Keratinocyte (primary cell): ENCODE measurements around the gene ADGRG1. TPM values are rescaled to one million over a fixed set of nuclear protein-coding genes. Genes with fewer than 3 reads are reported as not detected.

Source experiments
- DNase-seq: peaks from one replicate; pipeline ENCODE4 v3.0.0-alpha.2; 2011; ENCODE audit warnings: low read depth, missing footprints, low spot score
- FAIRE-seq: peaks from 2 replicates; lab custom pipeline; 2011; peaks lifted over from hg19 to GRCh38; lab: Jason Lieb, UNC
- H2AFZ ChIP-seq: 2 replicates; pipeline ENCODE4 v1.6.0; 2012; ENCODE audit warnings: low read length, control low read depth, inconsistent platforms; ENCODE audit not compliant: control insufficient read depth
- H3K27ac ChIP-seq: 2 replicates; pipeline ENCODE4 v1.5.1; 2011; ENCODE audit warnings: low read length; ENCODE audit not compliant: control insufficient read depth, insufficient read depth
- H3K27me3 ChIP-seq: 3 replicates; pipeline ENCODE4 v1.6.0; 2011; ENCODE audit warnings: low read length; ENCODE audit not compliant: control insufficient read depth, insufficient read depth; ENCODE audit errors: extremely low read depth
- H3K36me3 ChIP-seq, 2 experiments: 2 replicates in 1 of 2; 3 replicates in 1 of 2; pipeline ENCODE4 v1.5.1; 2011; ENCODE audit warnings: low read length in 2 of 2, mild to moderate bottlenecking in 1 of 2; ENCODE audit not compliant: control insufficient read depth in 2 of 2, insufficient read depth in 2 of 2; ENCODE audit errors: extremely low read depth in 1 of 2
- H3K4me1 ChIP-seq: 3 replicates; pipeline ENCODE4 v1.5.1; 2011; ENCODE audit warnings: low read length; ENCODE audit not compliant: control insufficient read depth, insufficient read depth; ENCODE audit errors: extremely low read depth
- H3K4me2 ChIP-seq: 3 replicates; pipeline ENCODE4 v1.6.0; 2011; ENCODE audit warnings: low read depth, low read length; ENCODE audit not compliant: control insufficient read depth, insufficient read depth; ENCODE audit errors: extremely low read depth
- H3K4me3 ChIP-seq, 3 experiments: fragments of 200-600 bp in 1 of 3; sonication (generic) in 1 of 3; 2 replicates in 2 of 3; 3 replicates in 1 of 3; pipeline ENCODE4 v1.5.1; 2011 to 2016; ENCODE audit warnings: low read length in 3 of 3, mild to moderate bottlenecking in 3 of 3, control low read depth in 2 of 3, inconsistent platforms in 1 of 3, low read depth in 1 of 3, mixed read lengths in 1 of 3, mixed run types in 1 of 3, moderate library complexity in 1 of 3; ENCODE audit not compliant: control insufficient read depth in 2 of 3, insufficient read depth in 2 of 3; ENCODE audit errors: extremely low read depth in 1 of 3
- H3K79me2 ChIP-seq: 2 replicates; pipeline ENCODE4 v1.6.0; 2012; ENCODE audit warnings: low read length; ENCODE audit not compliant: control insufficient read depth, insufficient read depth
- H3K9ac ChIP-seq: 3 replicates; pipeline ENCODE4 v1.6.0; 2011; ENCODE audit warnings: low read length; ENCODE audit not compliant: control insufficient read depth, insufficient read depth; ENCODE audit errors: extremely low read depth
- H3K9me1 ChIP-seq: 3 replicates; pipeline ENCODE4 v1.6.0; 2011; ENCODE audit warnings: low read length; ENCODE audit not compliant: control insufficient read depth, insufficient read depth; ENCODE audit errors: extremely low read depth
- H3K9me3 ChIP-seq: 2 replicates; pipeline ENCODE4 v1.5.1; 2012; ENCODE audit warnings: low read depth, low read length; ENCODE audit not compliant: control insufficient read depth
- H4K20me1 ChIP-seq: 3 replicates; pipeline ENCODE4 v1.6.0; 2011; ENCODE audit warnings: low read length; ENCODE audit not compliant: control insufficient read depth, insufficient read depth; ENCODE audit errors: extremely low read depth
- EZH2 ChIP-seq: IDR thresholded peaks from one replicate; pipeline ENCODE4 v1.6.1; 2012; ENCODE audit warnings: inconsistent platforms, mild to moderate bottlenecking, low read length, moderate library complexity
- dilution Hi-C: fragments of 300-500 bp; cut with MboI; formaldehyde crosslinking; loops from one replicate; pipeline ENCODE4 v1.7.0; 2020; ENCODE audit warnings: low sequenced_read_pairs; ENCODE audit not compliant: extremely low pct_ligation_motif_present
- polyA plus RNA-seq, 5 experiments: library from polyadenylated mRNA; depleted of rRNA in 3 of 5; stranded (reverse) in 3 of 5; stranded (forward) in 1 of 5; unstranded in 1 of 5; fragments of >200 nt; gene quantifications; 1 replicate in 1 of 5; 2 replicates in 3 of 5; 3 replicates in 1 of 5; pipeline versions ENCODE4 v1.2.1 to v1.2.3, GENCODE V29; 2011 to 2012; ENCODE audit warnings: missing spikeins in 2 of 5, low read depth in 1 of 5, low replicate concordance in 1 of 5
- TF ChIP-seq, protein P1 (sequence below), 3 experiments: IDR thresholded peaks in 1 of 3; conservative IDR thresholded peaks in 1 of 3; optimal IDR thresholded peaks in 1 of 3; 2 replicates in 2 of 3; 3 replicates in 1 of 3; pipeline versions ENCODE3 to v1.5.1; 2011; ENCODE audit warnings: low read length in 3 of 3, mild to moderate bottlenecking in 3 of 3, moderate library complexity in 2 of 3, control low read depth in 1 of 3, inconsistent platforms in 1 of 3; ENCODE audit not compliant: insufficient read depth in 2 of 3; ENCODE audit errors: extremely low read depth in 1 of 3

ADGRG1 gene
- polyA plus RNA-seq, 1 donor (not counting 4 experiments of a cell fraction or from before 2014, with no cell fraction given): 28.4 TPM

DNA sequence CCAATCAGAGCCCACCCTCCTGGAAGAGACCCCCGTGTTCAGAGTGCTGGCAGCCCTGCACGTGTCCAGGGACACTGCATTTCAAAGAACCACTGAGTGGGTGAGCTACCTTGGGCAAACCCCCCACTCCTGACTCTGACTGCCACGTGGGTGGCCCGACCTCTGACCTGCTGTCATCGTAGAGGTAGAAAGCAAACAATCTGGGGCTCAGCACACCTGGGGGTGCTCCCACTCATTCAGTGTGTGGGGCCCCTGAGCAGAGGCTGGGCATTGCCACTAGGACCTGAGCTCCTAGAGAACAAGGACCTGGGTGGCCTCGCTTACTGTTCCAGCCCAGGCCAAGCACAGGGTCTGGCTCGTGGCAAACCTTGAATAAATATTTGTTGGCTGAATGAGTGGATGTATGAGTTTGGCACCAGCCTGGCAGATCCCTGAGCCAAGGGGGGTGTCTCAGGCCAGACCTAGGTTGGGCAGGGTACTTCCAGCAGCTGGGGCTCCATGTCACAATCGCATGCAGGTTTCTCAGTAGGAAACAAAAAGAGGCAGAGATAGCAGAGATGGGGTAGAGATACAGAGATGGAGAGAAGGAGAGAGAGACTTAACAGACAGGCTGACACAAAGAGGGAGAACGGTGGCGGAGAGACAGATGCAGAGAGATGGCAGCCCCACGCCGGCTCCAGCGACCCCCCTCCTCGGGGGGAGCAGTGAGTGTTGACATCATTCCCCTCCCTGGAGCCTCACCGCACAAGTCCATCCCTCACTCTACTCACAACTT, 60.7 kb downstream of the ADGRG1 start:
- no peak for FAIRE-seq

DNA sequence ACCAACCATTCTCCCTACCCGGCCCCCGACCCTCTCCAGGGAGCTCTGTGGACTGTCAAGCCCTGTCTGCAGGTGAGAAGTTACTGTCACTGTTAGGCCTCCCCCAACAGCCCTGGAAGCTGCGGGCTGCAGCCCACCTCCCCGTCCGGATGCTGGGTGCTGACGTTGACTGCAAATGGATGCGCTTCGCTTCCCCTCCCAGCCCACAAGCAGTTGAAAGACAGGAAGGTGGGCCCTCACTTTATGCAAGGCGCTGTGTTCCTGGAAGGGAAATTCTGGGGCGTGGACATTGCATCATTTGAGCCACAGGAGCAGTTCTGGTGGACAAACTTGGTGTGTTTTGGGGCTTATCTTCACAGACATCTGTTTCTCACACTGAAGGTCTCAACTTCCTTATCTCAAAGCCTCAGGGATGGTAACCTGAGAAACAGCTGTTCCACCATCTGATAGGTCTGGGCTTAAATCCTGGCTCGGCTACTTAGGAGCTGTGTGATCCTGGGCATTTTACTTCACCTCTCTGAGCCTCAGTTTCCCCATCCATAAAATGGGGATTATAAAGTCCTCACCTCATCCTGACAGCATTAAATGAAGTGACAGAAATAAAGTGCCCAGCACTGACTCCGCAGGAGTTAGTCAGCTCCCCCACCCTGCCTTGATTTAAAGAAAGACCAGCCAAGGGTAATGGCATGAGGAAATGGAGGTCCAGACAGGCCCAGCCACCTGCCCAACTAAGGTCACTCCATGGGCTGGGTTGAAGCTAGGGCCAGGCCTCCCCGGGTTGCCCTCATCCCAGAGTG, 61.5 kb downstream of the ADGRG1 start:
- H3K27ac ChIP-seq: no peak overlapping the region
- no peak overlapping the region for H2AFZ ChIP-seq
- no peaks in the 10 kb centered on the region for H3K9me3 ChIP-seq
- no peaks in the 10 kb centered on the region for H3K9me1 ChIP-seq
- H3K79me2 ChIP-seq: no peaks in the 10 kb centered on the region
- H3K9ac ChIP-seq: no peak overlapping the region
- no peak for TF ChIP-seq EZH2
- no peak for DNase-seq
- dilution Hi-C loops: no loop called here
- no peaks in the 10 kb centered on the region for H3K27me3 ChIP-seq
- FAIRE-seq: no peak
- no peaks in the 10 kb centered on the region for H3K4me1 ChIP-seq
- no peaks in the 10 kb centered on the region for H4K20me1 ChIP-seq
- no peak overlapping the region for H3K4me2 ChIP-seq
- no peak overlapping the region for H3K4me3 ChIP-seq
- no peaks in the 10 kb centered on the region for H3K36me3 ChIP-seq

More for the DNA sequence above, 60.7 kb downstream of the ADGRG1 start:
- dilution Hi-C loops: no loop called here
- TF ChIP-seq EZH2: no peak
- TF ChIP-seq, protein P1, sequence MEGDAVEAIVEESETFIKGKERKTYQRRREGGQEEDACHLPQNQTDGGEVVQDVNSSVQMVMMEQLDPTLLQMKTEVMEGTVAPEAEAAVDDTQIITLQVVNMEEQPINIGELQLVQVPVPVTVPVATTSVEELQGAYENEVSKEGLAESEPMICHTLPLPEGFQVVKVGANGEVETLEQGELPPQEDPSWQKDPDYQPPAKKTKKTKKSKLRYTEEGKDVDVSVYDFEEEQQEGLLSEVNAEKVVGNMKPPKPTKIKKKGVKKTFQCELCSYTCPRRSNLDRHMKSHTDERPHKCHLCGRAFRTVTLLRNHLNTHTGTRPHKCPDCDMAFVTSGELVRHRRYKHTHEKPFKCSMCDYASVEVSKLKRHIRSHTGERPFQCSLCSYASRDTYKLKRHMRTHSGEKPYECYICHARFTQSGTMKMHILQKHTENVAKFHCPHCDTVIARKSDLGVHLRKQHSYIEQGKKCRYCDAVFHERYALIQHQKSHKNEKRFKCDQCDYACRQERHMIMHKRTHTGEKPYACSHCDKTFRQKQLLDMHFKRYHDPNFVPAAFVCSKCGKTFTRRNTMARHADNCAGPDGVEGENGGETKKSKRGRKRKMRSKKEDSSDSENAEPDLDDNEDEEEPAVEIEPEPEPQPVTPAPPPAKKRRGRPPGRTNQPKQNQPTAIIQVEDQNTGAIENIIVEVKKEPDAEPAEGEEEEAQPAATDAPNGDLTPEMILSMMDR (optimal IDR thresholded peaks at IDR 0.05 in 1 of 3, IDR thresholded peaks at IDR 0.05 in 1 of 3, conservative IDR thresholded peaks at IDR 0.05 in 1 of 3; ENCODE audit: extremely low read depth in 1 of 3, insufficient read depth in 2 of 3, low read length in 3 of 3): no peak
- no peaks in the 10 kb centered on the region for H3K9me3 ChIP-seq
- no peak overlapping the region for H3K4me2 ChIP-seq
- no peaks in the 10 kb centered on the region for H3K79me2 ChIP-seq
- H3K27ac ChIP-seq: no peak overlapping the region
- H3K27me3 ChIP-seq: no peaks in the 10 kb centered on the region
- H3K4me3 ChIP-seq: no peak overlapping the region
- H3K4me1 ChIP-seq: no peaks in the 10 kb centered on the region
- H3K9me1 ChIP-seq: no peaks in the 10 kb centered on the region
- no peak overlapping the region for H3K9ac ChIP-seq
- H3K36me3 ChIP-seq: no peaks in the 10 kb centered on the region
- H4K20me1 ChIP-seq: no peaks in the 10 kb centered on the region
- DNase-seq: no peak
- H2AFZ ChIP-seq: no peak overlapping the region
